GM19099 (cell line): ENCODE measurements around the gene PNKD.
A peak's percentile ranks its signal among the peaks of the same experiment; 100 is the strongest.

Experiments
- POLR2A ChIP-seq: IDR thresholded peaks from 3 replicates; pipeline ENCODE4 v1.6.1; 2011; ENCODE audit warnings: low read depth; ENCODE audit not compliant: insufficient read length; ENCODE audit errors: extremely low read depth

Gene PNKD

DNA sequence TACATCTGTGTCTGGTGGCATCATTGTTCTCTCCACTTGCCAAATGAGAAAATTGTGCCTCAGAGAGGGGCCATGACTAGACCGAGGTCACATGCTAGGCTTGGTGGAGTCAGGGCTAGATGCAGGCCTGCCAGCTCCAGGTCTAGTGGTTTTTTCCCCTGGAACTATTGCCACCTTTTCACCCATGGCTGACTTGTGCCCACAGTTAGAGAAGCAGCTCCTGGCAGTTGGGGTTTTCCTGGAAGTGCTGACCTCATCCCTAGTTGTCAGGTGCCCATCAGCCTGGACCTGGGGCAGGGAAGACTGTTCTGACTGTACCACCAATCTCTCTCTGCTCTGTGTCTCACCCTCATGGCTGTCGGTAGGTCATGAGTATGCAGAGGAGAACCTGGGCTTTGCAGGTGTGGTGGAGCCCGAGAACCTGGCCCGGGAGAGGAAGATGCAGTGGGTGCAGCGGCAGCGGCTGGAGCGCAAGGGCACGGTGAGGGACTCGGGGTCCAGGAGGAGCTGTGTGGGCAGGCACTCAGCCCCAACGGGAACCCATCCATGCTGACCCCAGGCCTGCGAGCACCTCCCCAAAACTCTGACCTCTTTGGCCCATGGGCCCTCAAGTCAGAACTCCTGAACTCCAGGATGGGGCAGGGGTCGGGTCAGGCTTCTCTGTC lies 73.9 kb downstream of the PNKD start:
- TF ChIP-seq POLR2A: no peak

DNA sequence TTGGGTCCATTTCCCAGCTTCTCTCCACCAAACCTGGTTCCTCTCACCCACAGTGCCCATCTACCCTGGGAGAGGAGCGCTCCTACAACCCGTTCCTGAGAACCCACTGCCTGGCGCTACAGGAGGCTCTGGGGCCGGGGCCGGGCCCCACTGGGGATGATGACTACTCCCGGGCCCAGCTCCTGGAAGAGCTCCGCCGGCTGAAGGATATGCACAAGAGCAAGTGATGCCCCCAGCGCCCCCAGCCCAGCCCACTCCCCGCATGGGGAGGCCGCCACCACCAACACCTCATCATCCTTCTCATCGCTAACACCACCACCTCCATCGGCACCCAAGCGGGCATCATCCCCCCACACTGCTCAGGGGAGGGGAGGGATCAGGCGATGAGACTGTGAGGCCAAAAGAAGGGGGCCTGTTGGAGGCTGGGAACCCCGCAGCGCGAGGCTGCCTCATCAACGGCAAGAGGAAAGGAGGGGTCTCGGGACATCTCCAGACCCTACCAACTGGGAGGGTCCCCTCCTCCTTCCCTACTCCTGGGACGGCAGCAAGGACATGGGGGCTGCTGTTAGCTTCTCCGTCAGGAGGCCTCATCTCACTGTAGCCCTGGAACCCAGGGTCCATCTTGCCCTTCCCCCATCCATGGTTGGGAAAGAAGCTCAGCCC lies 74.6 kb downstream of the PNKD start:
- no peak for TF ChIP-seq POLR2A

DNA sequence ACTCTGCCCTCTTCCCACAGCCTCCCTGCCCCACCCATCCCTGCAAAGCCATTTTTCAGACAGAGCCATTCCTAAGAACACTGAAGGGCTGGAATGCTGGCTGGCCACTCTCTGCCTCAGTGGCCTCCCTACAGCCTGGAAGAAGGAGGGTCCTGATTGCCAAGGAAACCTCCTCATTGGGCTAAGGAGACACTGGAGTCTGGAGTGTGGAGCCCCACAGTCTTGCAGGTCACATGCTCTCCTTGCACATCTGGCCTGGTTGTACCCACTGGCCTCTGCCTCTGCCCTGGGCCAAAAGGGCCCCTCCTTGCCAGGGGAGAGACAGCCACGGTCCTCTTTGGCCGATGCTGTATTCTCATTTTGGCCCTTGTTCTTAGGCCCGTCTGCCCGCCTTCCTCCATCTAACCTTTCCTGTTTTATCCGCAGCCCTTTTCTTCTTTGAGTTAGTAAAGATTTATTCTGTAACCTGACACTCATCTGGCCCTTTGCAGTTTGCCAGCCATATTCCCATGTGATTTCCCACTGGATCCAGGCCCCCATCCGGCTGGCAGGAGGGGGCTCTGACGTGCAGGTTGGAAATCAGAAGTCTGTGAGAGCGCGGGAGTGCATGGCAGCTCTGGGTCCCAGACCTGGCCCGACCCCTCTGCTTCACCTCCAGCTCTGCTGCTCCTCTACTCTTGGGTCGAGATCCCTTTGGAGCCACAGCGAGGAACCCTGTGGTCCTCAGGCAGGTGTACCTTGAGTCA lies 75.3 kb downstream of the PNKD start:
- no peak for TF ChIP-seq POLR2A

DNA sequence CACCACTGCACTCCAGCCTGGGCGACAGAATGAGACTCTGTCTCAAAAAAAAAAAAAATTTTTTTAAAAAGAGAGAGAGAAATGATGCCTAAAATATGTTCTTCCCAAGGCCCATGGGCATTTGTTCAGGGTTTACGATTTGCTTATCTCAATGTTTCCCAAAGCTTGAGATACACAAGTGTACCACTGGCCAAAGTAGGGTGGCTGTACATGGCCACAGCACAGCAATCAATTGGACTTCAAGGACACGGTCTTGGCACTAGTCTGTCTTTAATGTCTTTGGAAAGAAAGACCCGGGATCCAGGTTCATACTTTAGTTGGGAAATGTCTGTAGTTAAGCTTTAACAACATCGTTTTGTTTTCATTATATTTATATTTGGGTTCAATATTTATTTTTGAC lies 76.9 kb downstream of the PNKD start:
- no peak for TF ChIP-seq POLR2A

DNA sequence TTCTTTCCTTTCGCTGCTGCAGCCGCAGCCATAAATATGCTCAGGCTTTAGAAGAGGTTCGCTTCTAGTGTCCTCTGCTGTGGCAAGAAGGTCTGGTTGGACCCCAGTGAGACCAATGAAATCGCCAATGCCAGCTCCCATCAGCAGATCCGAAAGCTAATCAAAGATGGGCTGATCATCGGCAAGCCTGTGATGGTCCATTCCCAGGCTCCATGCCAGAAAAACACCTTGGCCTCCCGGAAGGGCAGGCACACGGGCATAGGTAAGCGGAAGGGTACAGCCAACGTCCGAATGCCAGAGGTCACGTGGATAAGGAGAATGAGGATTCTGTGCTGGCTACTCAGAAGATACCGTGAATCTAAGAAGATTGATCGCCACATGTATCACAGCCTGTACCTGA lies 83.7 kb downstream of the PNKD start:
- TF ChIP-seq POLR2A: no peak

DNA sequence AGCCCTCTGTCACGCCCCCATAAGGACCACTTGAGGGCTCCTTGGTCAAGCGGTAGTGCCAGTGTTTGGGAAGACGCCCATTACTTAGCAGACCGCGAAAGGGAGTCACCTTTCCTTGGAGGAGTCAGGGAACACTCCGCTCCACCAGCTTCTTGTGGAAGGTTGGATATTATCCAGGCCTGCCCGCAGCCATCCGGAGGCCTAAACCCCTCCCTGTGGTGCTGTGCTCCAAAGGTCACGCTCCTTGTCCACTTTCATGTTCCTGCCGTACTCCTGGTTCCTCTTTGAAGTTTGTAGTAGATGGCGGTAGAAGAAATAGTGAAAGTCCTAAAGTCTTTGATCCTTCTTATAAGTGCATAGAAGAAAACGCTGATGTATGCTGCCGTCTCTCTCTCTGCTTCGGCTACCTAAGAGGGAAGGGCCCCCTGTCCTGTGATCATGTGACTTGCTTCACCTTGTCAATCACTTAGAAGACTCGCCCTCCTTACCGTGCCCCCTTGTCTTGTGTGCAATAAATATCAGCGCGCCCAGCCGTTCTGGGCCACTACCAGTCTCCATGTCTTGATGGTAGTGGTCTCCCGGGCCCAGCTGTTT lies 84.6 kb downstream of the PNKD start:
- no peak for TF ChIP-seq POLR2A

DNA sequence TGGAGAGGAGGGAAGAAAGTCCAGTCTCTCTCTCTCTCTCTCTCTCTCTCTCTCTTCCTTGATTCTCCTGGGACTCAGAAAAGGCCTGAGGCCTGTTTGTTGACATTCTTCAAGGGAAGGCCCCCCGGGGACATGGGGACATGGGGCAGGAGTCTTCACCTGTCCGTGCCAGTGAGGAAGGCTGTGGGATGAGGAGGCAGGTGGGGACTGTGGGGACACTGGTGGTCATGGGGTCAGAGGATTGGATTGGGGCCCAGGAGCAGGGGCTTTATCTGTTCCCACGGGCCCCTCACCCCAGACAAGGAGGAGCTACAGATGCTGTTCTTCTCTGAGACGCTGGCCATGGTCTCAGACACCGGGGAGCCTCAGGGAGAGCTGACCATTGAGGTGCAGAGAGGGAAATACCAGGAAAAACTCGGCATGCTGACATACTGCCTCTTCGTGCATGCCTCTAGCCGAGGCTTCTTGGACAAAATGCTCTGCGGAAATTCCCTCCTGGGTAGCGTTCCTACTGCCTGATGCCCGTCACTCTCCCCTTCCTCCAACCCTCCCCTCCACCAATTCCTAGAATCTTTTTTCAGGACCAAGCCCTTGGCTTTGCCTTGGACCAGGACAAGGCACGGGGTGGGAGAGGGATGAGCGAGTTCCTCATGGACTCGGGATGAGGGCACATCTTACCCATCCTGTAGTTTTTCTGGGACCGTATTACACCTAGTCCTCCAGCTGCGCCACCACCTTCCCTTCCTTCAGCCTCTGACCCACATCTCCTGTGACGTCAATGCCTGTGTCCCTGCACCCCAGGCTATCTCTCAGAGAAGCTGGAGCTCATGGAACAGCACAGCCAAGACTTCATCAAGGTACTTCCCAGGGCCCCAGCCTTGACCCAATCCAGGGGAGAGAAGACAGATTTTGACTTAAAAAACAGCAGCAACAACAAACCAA lies 87.2 kb downstream of the PNKD start:
- no peak for TF ChIP-seq POLR2A

DNA sequence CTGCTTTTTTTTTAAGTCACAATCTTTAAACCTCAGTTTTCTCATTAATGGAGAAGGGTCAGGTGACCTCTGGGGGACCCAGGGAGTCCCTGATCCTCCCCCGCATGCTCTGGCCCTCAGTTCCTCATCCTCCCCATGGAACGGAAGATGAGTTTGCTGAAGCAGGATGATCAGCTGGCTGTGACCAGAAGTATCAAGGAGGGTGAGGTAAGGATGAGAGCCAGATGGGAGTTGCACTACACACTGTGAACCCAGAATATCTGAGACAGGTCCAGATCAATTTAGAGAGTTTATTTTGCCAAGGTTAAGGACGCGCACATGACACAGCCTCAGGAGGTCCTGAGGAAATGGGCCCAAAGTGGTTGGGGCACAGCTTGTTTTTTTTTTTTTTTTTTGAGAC lies 90.1 kb downstream of the PNKD start:
- no peak for TF ChIP-seq POLR2A

DNA sequence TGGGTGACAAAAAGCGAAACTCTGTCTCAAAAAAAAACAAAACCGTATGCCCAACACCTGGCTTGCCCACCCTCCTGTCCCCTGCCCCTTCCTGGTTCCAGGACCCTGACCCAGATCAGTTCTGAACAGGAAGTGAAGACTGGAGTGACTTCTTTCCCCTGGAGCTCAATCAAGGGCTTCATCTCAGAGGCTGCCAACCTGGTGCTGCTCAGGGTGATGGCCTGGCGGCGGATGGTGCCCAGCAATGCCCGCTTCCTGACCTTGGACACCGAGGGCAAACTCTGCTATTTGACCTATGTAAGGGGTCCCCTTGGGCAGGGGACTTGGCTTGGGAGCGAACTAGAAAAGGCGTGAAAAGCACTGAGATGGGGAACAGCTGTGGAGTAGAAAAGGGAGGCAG lies 92.3 kb downstream of the PNKD start:
- no peak for TF ChIP-seq POLR2A

DNA sequence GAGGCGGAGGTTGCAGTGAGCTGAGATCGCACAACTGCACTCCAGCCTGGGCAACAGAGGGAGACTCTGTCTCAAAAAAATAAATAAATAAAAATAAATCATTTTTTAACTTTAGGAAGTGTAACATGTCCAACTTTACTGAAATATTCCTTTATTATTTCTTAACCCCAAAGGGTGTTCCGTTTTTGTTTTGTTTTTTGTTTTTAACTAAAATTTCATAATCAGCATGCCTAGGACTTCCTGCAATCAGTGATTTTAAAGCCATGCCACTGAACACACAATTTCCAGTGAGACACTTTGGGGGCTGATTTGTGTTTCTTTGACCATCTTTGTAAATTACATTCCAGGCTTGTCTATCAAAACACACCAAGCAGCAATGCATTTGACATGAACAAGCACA lies 93.4 kb downstream of the PNKD start:
- no peak for TF ChIP-seq POLR2A

DNA sequence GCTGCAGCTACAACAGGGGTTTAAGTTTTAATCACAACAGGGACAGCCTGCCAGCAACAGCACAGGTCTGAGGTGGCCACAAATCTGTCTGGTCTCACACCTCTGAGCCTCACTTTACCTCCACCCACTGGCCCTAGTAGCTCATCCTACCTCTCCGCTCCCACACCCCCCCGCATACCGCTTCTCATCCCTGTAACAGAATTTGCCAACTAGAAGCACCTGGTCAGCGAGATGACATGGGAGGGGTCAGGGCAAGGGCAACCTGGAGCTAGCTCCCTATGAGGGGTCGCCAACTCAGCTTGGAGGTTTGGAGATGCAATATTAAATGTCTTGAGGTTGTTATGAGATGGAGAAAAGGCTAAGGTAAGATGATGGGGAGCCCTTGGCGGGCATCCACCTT lies 93.9 kb downstream of the PNKD start:
- TF ChIP-seq POLR2A: no peak

DNA sequence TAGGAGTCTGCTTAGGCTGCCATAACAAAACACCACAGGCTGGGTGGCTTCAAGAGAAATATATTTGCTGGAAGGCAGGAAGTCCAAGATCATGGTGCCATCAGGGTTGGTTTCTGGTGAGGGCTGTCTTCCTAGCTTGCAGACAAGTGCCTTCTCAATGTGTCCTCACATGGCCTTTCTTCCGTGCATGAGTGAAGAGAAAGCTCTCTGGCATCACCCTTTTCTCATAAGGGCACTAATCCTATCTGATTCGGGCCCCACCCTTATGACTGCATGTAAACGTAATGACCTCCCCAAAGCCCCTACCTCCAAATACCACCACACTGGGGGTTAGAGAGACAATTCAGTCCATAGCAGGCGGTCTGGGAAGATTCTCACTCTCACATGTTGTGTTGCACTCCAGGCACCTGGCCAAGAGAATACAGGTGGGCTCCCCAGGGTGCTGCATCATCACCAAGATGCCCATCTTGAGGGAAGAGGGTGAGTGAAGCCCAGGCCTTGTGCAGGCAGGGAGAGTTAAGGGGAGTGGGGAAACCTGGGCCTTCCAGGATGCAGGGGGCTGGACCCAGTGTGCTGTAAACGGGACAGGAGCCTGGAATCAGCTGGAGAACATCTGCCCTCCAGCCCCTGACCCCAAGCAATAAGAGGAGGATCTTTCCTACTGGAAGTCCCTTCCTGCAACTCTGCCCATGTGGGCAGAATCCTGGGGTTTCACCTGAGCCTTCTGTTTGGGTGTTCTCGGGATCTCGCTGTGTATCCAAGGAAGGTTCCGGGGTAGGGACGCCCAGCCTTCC lies 96.5 kb downstream of the PNKD start:
- TF ChIP-seq POLR2A: no peak

DNA sequence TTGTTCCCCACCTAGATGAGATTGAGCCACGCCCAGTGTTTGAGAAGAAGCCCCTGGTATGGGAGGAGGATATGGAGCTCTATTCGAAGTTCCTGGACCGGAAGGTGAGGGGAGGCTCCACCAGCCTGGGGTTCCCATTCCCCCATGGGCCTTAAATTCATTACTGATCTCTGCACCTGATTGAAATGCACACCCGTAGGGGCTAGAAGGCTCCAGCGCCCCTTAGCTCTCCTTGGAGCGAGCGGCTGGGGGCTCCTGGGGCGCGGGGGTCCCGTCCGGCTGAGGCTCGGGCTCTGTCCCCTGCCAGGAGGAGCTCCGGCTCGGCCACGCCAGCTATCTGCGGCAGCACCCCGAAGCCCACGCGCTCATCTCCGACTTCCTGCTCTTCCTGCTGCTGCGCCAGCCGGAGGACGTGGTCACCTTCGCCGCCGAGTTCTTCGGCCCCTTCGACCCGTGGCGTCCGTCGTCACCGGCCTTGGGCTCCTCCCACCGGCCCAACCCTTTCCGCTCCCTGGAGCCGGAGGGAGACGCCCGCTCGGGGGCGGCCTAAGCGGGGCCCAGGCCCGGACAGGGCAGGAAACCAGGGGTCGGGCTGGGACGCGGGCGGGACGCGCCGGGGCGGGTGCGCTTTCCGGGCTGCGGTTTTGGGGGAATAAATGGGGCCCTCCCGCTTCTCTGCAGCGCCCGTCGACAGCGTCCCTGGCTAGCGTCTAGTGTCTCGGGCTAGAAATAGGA lies 97.3 kb downstream of the PNKD start:
- peak; percentile 84 for TF ChIP-seq POLR2A
